HepG2 (cell line): ENCODE results near the gene SH2D3A. TPM values are rescaled to one million over a fixed set of nuclear protein-coding genes. Genes with fewer than 3 reads are reported as not detected.
A peak's percentile ranks its signal among the peaks of the same experiment; 100 is the strongest.

Experiments
- ETV5 ChIP-seq: IDR thresholded peaks from 2 replicates; pipeline ENCODE4 v1.6.1; 2018; ENCODE audit warnings: missing biosample characterization, missing genetic modification reagents, inconsistent platforms, borderline replicate concordance
- FOXP1 ChIP-seq, 2 experiments: fragments of 450-650 bp in 1 of 2; IDR thresholded peaks; 2 replicates each; pipeline ENCODE4 v1.6.1; 2017 to 2018; ENCODE audit warnings: antibody characterized with exemption in 1 of 2
- HMGA1 ChIP-seq: sonication (generic); formaldehyde crosslinking; conservative IDR thresholded peaks from 2 replicates; pipeline ENCODE4 v1.4.0; 2020; ENCODE audit warnings: missing genetic modification reagents
- KDM2A ChIP-seq: sonication (generic); formaldehyde crosslinking; IDR thresholded peaks from 2 replicates; pipeline ENCODE4 v1.4.0; 2020; ENCODE audit warnings: low read depth, missing genetic modification reagents, borderline replicate concordance
- LCORL ChIP-seq, 2 experiments: fragments of 450-650 bp in 1 of 2; sonication (generic) in 1 of 2; formaldehyde crosslinking in 1 of 2; IDR thresholded peaks; 2 replicates each; pipeline versions ENCODE4 v1.5.0 to v1.6.1; 2017 to 2020; ENCODE audit warnings: antibody characterized with exemption in 1 of 2, missing genetic modification reagents in 1 of 2
- MED1 ChIP-seq: sonication (generic); formaldehyde crosslinking; IDR thresholded peaks from 2 replicates; pipeline ENCODE4 v1.4.0; 2020; ENCODE audit warnings: missing genetic modification reagents
- NCOA2 ChIP-seq: sonication (generic); formaldehyde crosslinking; IDR thresholded peaks from 2 replicates; pipeline ENCODE4 v1.8.0; 2022; ENCODE audit warnings: inconsistent platforms
- NFIC ChIP-seq: IDR thresholded peaks from 2 replicates; pipeline ENCODE4 v1.6.1; 2012; ENCODE audit warnings: mild to moderate bottlenecking, low read length, inconsistent platforms
- NR2C2 ChIP-seq: sonication (generic); formaldehyde crosslinking; IDR thresholded peaks from 2 replicates; pipeline ENCODE4 v1.4.0; 2020; ENCODE audit warnings: missing genetic modification reagents, mild to moderate bottlenecking, moderate library complexity, borderline replicate concordance
- PRDM10 ChIP-seq: sonication (generic); formaldehyde crosslinking; IDR thresholded peaks from 2 replicates; pipeline ENCODE4 v1.4.0; 2020; ENCODE audit warnings: low read depth, missing genetic modification reagents
- RXRB ChIP-seq: IDR thresholded peaks from 2 replicates; pipeline ENCODE4 v1.6.1; 2016; ENCODE audit warnings: borderline replicate concordance, missing genetic modification reagents, missing compliant biosample characterization
- SIN3A ChIP-seq: IDR thresholded peaks from 2 replicates; pipeline ENCODE4 v1.6.1; 2011; ENCODE audit warnings: low read depth, mild to moderate bottlenecking, control low read depth, low read length, borderline replicate concordance
- SMC3 ChIP-seq: IDR thresholded peaks from 2 replicates; pipeline ENCODE4 v1.6.1; 2011; ENCODE audit warnings: low read length, improper control_type of control experiment
- TAF1 ChIP-seq: sonication (generic); formaldehyde crosslinking; IDR thresholded peaks from 2 replicates; pipeline ENCODE4 v1.4.0; 2020; ENCODE audit warnings: missing genetic modification reagents
- ZBTB38 ChIP-seq: sonication (generic); formaldehyde crosslinking; IDR thresholded peaks from 2 replicates; pipeline ENCODE4 v1.5.1; 2020; ENCODE audit warnings: mild to moderate bottlenecking, missing genetic modification reagents
- ZFP1 ChIP-seq: IDR thresholded peaks from 2 replicates; pipeline ENCODE4 v1.6.1; 2016
- ZNF329 ChIP-seq: sonication (generic); formaldehyde crosslinking; IDR thresholded peaks from 2 replicates; pipeline ENCODE4 v1.9.0; 2021; ENCODE audit warnings: low read depth, mild to moderate bottlenecking, missing genetic modification reagents
- ZNF430 ChIP-seq: sonication (generic); formaldehyde crosslinking; IDR thresholded peaks from 2 replicates; pipeline ENCODE4 v1.9.0; 2021; ENCODE audit warnings: mild to moderate bottlenecking, missing genetic modification reagents
- ZNF460 ChIP-seq: sonication (generic); formaldehyde crosslinking; IDR thresholded peaks from 2 replicates; pipeline ENCODE4 v1.5.1; 2020; ENCODE audit warnings: missing genetic modification reagents, mild to moderate bottlenecking, borderline replicate concordance
- ZNF652 ChIP-seq: IDR thresholded peaks from 2 replicates; pipeline ENCODE4 v1.6.1; 2016; ENCODE audit warnings: low read depth, borderline replicate concordance
- ZNF781 ChIP-seq: sonication (generic); formaldehyde crosslinking; IDR thresholded peaks from 2 replicates; pipeline ENCODE4 v1.5.1; 2020; ENCODE audit warnings: borderline replicate concordance, mild to moderate bottlenecking, missing genetic modification reagents; ENCODE audit errors: not compliant biosample characterization
- polyA plus RNA-seq, 8 experiments: library from polyadenylated mRNA; depleted of rRNA in 3 of 8; stranded (reverse) in 7 of 8; unstranded in 1 of 8; fragments of >200 nt; fragmentation: Illumina TruSeq in 4 of 8; extraction: Trizol in 4 of 8; gene quantifications; 2 replicates each; pipeline versions ENCODE4 v1.2.1 to v1.2.3, GENCODE V29; 2011 to 2016; ENCODE audit warnings: low read depth in 4 of 8, missing spikeins in 1 of 8, mixed read lengths in 1 of 8; ENCODE audit not compliant: insufficient read depth in 1 of 8
- total RNA-seq, 5 experiments: library from RNA; depleted of rRNA; stranded (reverse); fragments of >200 nt; fragmentation: Illumina TruSeq; extraction: Trizol; gene quantifications; 2 replicates each; pipeline ENCODE4 v1.2.3, GENCODE V29; 2016; ENCODE audit warnings: low read depth in 1 of 5
- TF ChIP-seq, protein P1 (sequence below): IDR thresholded peaks from 2 replicates; pipeline ENCODE4 v1.6.1; 2012; ENCODE audit warnings: inconsistent platforms
- TF ChIP-seq, protein P2 (sequence below): sonication (generic); formaldehyde crosslinking; IDR thresholded peaks from 2 replicates; pipeline ENCODE4 v1.8.1; 2023; ENCODE audit warnings: mild to moderate bottlenecking, missing genetic modification reagents, borderline replicate concordance
- TF ChIP-seq, protein P3 (sequence below): sonication (generic); formaldehyde crosslinking; IDR thresholded peaks from 2 replicates; pipeline ENCODE4 v1.5.1; 2020; ENCODE audit warnings: mild to moderate bottlenecking, missing genetic modification reagents

Gene SH2D3A
- total and polyA plus RNA-seq, 2 of the 13 experiments (the other 11 are each of a cell fraction or from before 2014, with no cell fraction given): 1.0 to 2.2 TPM

DNA sequence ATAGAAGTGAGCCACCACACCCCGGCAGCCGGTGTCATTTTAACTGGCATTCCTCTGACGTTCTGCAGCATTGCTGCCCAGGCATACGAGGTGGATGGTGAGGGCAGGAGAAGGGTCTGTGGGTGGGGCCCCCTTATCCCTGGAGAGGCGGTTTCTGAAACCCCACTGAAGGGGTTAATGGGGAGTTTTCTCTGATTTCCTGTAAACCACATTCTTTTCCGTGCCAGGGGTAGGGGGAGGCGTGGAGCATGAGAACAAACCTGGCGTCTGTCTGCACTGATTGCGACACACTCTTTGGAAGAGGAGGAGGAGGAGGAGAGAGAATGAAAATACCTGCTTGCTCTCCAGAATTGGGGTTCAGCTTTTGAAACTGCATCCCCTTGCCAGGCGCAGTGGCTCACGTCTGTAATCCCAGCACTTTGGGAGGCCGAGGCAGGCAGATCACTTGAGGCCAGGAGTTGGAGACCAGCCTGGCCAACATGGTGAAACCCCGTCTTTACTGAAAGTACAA, 44.1 kb downstream of the SH2D3A start (continued):
- peak; percentile 42 for TF ChIP-seq SMC3
- TF ChIP-seq, protein P1, sequence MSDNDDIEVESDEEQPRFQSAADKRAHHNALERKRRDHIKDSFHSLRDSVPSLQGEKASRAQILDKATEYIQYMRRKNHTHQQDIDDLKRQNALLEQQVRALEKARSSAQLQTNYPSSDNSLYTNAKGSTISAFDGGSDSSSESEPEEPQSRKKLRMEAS: peak; percentile 66
- peak; percentile 83; the same call in 1 of the 2 replicates for TF ChIP-seq ZNF430
- no peak for TF ChIP-seq ZFP1 (CRISPR knock-in tag)
- TF ChIP-seq ETV5 (CRISPR knock-in tag): peak; percentile 86
- TF ChIP-seq LCORL (IDR thresholded peaks at IDR 0.05): no peak
- TF ChIP-seq LCORL (CRISPR knock-in tag; IDR thresholded peaks at IDR 0.05): peak; percentile 80; the same call in 1 of the 2 replicates
- TF ChIP-seq HMGA1 (CRISPR knock-in tag): no peak
- 0 out of 2 replicates have a peak, but pooled peaks have one; percentile 41 for TF ChIP-seq ZNF329 (CRISPR knock-in tag)
- TF ChIP-seq NCOA2 (CRISPR knock-in tag): peak; percentile 98
- TF ChIP-seq RXRB (CRISPR knock-in tag): peak; percentile 92
- TF ChIP-seq, protein P2, sequence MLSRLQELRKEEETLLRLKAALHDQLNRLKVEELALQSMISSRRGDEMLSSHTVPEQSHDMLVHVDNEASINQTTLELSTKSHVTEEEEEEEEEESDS (CRISPR knock-in tag): no peak
- peak; percentile 63 for TF ChIP-seq NFIC
- TF ChIP-seq MED1: peak; percentile 89
- peak; percentile 99 for TF ChIP-seq ZNF652 (CRISPR knock-in tag)
- TF ChIP-seq KDM2A (CRISPR knock-in tag): peak; percentile 51; the same call in 1 of the 2 replicates
- peak; percentile 69; the same call in 1 of the 2 replicates for TF ChIP-seq ZNF460 (CRISPR knock-in tag)
- TF ChIP-seq TAF1 (CRISPR knock-in tag): peak; percentile 45; the same call in 1 of the 2 replicates
- TF ChIP-seq ZBTB38 (CRISPR knock-in tag): 0 out of 2 replicates have a peak, but pooled peaks have one; percentile 16
- no peak for TF ChIP-seq ZNF781 (CRISPR knock-in tag)
- TF ChIP-seq, protein P3, sequence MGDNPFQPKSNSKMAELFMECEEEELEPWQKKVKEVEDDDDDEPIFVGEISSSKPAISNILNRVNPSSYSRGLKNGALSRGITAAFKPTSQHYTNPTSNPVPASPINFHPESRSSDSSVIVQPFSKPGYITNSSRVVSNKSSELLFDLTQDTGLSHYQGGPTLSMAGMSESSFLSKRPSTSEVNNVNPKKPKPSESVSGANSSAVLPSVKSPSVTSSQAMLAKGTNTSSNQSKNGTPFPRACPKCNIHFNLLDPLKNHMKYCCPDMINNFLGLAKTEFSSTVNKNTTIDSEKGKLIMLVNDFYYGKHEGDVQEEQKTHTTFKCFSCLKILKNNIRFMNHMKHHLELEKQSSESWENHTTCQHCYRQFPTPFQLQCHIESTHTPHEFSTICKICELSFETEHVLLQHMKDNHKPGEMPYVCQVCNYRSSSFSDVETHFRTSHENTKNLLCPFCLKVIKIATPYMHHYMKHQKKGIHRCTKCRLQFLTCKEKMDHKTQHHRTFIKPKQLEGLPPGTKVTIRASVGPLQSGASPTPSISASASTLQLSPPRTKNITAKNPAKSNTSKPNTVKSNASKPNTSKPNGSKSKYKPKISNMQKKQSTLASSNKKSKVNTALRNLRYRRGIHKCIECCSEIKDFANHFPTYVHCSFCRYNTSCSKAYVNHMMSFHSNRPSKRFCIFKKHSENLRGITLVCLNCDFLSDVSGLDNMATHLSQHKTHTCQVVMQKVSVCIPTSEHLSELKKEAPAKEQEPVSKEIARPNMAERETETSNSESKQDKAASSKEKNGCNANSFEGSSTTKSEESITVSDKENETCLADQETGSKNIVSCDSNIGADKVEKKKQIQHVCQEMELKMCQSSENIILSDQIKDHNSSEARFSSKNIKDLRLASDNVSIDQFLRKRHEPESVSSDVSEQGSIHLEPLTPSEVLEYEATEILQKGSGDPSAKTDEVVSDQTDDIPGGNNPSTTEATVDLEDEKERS (CRISPR knock-in tag): no peak; the same call in 1 of the 2 replicates
- TF ChIP-seq PRDM10 (CRISPR knock-in tag): peak; percentile 90
- no peak for TF ChIP-seq FOXP1 (IDR thresholded peaks at IDR 0.05)
- peak; percentile 60; the same call in 1 of the 2 replicates for TF ChIP-seq FOXP1 (CRISPR knock-in tag; IDR thresholded peaks at IDR 0.05)
- TF ChIP-seq NR2C2: peak; percentile 71
- TF ChIP-seq SIN3A: peak; percentile 69; the same call in 1 of the 2 replicates
